ENCODE measurements around the gene PLCD3. TPM values are rescaled to one million over a fixed set of nuclear protein-coding genes. Genes with fewer than 3 reads are reported as not detected.

The PLCD3 gene
- polyA plus RNA-seq, 1 of the 3 experiments (the other 2 are of a cell fraction) = 59.7 TPM

DNA sequence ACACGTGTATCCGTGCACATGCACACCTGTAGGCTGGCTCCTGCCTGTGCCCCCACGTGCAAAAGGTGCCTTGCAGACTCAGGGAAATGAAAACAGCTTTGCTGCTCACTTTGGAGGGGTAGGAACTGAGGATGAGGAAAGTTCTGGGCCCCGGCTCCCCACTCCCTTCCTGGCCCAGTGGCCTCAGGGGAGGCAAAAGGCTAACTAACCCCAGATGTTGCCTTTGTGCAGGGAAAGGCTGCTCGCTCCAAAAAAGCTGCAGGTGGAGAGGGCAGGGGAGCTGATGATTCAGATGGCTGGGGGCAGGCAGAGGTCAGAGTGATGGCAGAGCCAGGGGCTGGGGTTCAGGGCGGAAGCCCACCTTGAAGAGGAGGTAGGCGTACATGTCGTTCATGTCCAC lies 12.4 kb downstream of the PLCD3 start:
- peak; percentile 73 for DNase-seq
- H3K4me1 ChIP-seq (ENCODE audit: control insufficient read depth in 1 of 2, insufficient read depth in 2 of 2, low read depth in 1 of 2, low read length in 1 of 2) = peaks cover 18 to 29% of the 10 kb centered on the region in 2 experiments; a peak in 3 of 4 replicates
- peaks cover 5 to 10% of the 10 kb centered on the region in 2 experiments for H3K36me3 ChIP-seq (replicated peaks in 1 of 2; ENCODE audit: control insufficient read depth in 1 of 2, insufficient read depth in 2 of 2, low read length in 1 of 2)
- H3K4me2 ChIP-seq = no peak overlapping the region
- H3K79me2 ChIP-seq (ENCODE audit: insufficient read depth) = peaks cover 35% of the 10 kb centered on the region
- H4K20me1 ChIP-seq (ENCODE audit: insufficient read depth) = no peaks in the 10 kb centered on the region
- no peaks in the 10 kb centered on the region for H3K9me3 ChIP-seq
- no peak overlapping the region for H3K27ac ChIP-seq (ENCODE audit: low read depth in 2 of 2, low read length in 1 of 2)
- H3K27me3 ChIP-seq (ENCODE audit: insufficient read depth) = no peaks in the 10 kb centered on the region
- no peak overlapping the region for H3K9ac ChIP-seq
- TF ChIP-seq TCF12 (IDR thresholded peaks at IDR 0.05) (peak; percentile 19; the same call in 1 of the 2 replicates), RAD21 (IDR thresholded peaks at IDR 0.05; ENCODE audit: low read length) (no peak), RCOR1 (IDR thresholded peaks at IDR 0.05; ENCODE audit: low read length) (no peak), FOSL2 (IDR thresholded peaks at IDR 0.05; ENCODE audit: borderline replicate concordance, low read depth) (no peak), EP300 (IDR thresholded peaks at IDR 0.05; ENCODE audit: borderline replicate concordance in 1 of 2, low read depth in 1 of 2, low read length in 1 of 2) (peak in 1 of 2 experiments; percentile 28; a peak in 1 of 4 replicates), RXRA (IDR thresholded peaks at IDR 0.05; ENCODE audit: borderline replicate concordance, low read depth) (no peak), POLR2AphosphoS5 (IDR thresholded peaks at IDR 0.05; ENCODE audit: low read depth, low read length) (no peak), SMC3 (IDR thresholded peaks at IDR 0.05; ENCODE audit: low read depth, low read length) (no peak), TAF1 (IDR thresholded peaks at IDR 0.05; ENCODE audit: borderline replicate concordance, low read depth, low read length) (no peak), NFIC (IDR thresholded peaks at IDR 0.05; ENCODE audit: borderline replicate concordance) (no peak), JUND (IDR thresholded peaks at IDR 0.05) (no peak), ELF1 (IDR thresholded peaks at IDR 0.05) (no peak), MEF2A (IDR thresholded peaks at IDR 0.05; ENCODE audit: borderline replicate concordance, low read depth) (no peak), MXI1 (IDR thresholded peaks at IDR 0.05; ENCODE audit: low read depth, low read length) (no peak), FOXJ3 (CRISPR knock-in tag; IDR thresholded peaks at IDR 0.05) (no peak), RFX5 (IDR thresholded peaks at IDR 0.05; ENCODE audit: low read length) (no peak), GATA2 (CRISPR knock-in tag; IDR thresholded peaks at IDR 0.05) (0 out of 2 replicates have a peak, but pooled peaks have one; percentile 11), YY1 (IDR thresholded peaks at IDR 0.05; ENCODE audit: low read depth) (no peak)
- TF ChIP-seq, protein P1, sequence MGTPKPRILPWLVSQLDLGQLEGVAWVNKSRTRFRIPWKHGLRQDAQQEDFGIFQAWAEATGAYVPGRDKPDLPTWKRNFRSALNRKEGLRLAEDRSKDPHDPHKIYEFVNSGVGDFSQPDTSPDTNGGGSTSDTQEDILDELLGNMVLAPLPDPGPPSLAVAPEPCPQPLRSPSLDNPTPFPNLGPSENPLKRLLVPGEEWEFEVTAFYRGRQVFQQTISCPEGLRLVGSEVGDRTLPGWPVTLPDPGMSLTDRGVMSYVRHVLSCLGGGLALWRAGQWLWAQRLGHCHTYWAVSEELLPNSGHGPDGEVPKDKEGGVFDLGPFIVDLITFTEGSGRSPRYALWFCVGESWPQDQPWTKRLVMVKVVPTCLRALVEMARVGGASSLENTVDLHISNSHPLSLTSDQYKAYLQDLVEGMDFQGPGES (IDR thresholded peaks at IDR 0.05; ENCODE audit: low read depth, low read length) = no peak
- TF ChIP-seq, protein P2, sequence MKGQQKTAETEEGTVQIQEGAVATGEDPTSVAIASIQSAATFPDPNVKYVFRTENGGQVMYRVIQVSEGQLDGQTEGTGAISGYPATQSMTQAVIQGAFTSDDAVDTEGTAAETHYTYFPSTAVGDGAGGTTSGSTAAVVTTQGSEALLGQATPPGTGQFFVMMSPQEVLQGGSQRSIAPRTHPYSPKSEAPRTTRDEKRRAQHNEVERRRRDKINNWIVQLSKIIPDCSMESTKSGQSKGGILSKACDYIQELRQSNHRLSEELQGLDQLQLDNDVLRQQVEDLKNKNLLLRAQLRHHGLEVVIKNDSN (IDR thresholded peaks at IDR 0.05; ENCODE audit: borderline replicate concordance, low read depth) = no peak
- TF ChIP-seq, protein P3, sequence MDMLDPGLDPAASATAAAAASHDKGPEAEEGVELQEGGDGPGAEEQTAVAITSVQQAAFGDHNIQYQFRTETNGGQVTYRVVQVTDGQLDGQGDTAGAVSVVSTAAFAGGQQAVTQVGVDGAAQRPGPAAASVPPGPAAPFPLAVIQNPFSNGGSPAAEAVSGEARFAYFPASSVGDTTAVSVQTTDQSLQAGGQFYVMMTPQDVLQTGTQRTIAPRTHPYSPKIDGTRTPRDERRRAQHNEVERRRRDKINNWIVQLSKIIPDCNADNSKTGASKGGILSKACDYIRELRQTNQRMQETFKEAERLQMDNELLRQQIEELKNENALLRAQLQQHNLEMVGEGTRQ (IDR thresholded peaks at IDR 0.05; ENCODE audit: borderline replicate concordance, low read depth, low read length) = no peak
- ChIA-PET CTCF (interaction anchor here (0.8 to 9.1 kb wide), 7 partner anchors 11 to 241 kb away, joined by 3 to 169 read pairs (median 6); partner anchors contain the start of genes ACBD4 and PLCD3), POLR2A (interaction anchor here (1.2 to 1.5 kb wide), 2 partner anchors 29 to 200 kb away, joined by 3 to 9 read pairs; partner anchors contain the start of gene HEXIM1)
- WGBS (ENCODE audit: low lambda C conversion rate) = 74% methylated on average over 8 of the region's 8 CpGs
- H3K9me2 ChIP-seq = no peaks in the 10 kb centered on the region
- H3K4me3 ChIP-seq (ENCODE audit: low read depth in 2 of 2, low read length in 1 of 2) = no peak overlapping the region
- H3F3A ChIP-seq (replicated peaks; ENCODE audit: insufficient read depth) = peaks cover 8% of the 10 kb centered on the region
- no peak overlapping the region for H2AFZ ChIP-seq (ENCODE audit: low read depth)
